SH-SY5Y (cell line): ENCODE measurements around the gene ATG9A.

Experiments used
- GATA2 ChIP-seq: IDR thresholded peaks from 2 replicates; pipeline ENCODE4 v1.6.1; 2011; ENCODE audit warnings: mild to moderate bottlenecking, low read depth, low read length
- GATA3 ChIP-seq: IDR thresholded peaks from 2 replicates; pipeline ENCODE4 v1.6.1; 2011; ENCODE audit warnings: low read depth, mild to moderate bottlenecking, low read length, moderate library complexity

The ATG9A gene, protein sequence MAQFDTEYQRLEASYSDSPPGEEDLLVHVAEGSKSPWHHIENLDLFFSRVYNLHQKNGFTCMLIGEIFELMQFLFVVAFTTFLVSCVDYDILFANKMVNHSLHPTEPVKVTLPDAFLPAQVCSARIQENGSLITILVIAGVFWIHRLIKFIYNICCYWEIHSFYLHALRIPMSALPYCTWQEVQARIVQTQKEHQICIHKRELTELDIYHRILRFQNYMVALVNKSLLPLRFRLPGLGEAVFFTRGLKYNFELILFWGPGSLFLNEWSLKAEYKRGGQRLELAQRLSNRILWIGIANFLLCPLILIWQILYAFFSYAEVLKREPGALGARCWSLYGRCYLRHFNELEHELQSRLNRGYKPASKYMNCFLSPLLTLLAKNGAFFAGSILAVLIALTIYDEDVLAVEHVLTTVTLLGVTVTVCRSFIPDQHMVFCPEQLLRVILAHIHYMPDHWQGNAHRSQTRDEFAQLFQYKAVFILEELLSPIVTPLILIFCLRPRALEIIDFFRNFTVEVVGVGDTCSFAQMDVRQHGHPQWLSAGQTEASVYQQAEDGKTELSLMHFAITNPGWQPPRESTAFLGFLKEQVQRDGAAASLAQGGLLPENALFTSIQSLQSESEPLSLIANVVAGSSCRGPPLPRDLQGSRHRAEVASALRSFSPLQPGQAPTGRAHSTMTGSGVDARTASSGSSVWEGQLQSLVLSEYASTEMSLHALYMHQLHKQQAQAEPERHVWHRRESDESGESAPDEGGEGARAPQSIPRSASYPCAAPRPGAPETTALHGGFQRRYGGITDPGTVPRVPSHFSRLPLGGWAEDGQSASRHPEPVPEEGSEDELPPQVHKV

DNA sequence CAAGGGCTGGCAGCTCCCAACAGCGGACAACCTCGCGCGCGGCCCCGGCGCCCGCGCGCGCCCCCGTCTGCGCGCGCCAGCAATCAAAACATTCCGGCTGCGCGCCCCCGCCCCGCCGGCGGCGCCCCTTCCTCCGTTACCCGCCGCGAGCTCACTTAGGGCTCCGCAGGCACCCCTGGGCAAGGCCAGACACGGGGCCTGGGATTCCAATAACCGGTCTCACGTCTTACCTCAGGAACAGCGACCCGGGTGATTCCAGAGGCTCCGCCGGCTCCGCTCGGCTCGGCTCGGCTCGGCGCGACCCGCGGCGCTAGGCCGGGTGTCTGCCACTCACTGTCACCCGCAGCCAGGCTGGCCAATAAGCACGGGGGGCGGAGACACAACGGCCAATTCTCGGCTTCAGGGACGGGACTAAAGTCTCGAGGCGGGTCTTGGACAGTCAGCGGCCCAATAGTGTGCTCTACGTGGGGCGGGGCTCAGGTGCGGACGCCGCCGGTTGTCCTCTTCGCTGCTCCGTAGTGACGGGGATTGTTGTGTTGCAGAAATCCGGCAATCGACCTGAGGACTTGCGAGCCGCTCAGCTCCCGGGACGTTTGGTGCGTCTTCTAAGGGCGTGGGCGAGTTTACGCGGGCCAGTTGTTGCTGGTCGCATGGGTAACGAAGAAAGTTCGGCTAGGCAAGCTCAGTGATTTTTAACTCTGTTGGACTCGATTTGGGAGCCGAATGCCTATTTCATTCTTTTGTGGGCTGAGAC, at the start of gene ATG9A, which contains the start of gene ANKZF1:
TSS of gene ATG9A (minus strand) at position 332 of the 754 bp plus-strand sequence. CDS start 1,612 bp downstream, outside the sequence.
TSS of gene ANKZF1 (plus strand) at position 502 of the 754 bp plus-strand sequence. CDS start 452 bp downstream, outside the sequence.
- TF ChIP-seq GATA2 (no peak), GATA3 (no peak)

DNA sequence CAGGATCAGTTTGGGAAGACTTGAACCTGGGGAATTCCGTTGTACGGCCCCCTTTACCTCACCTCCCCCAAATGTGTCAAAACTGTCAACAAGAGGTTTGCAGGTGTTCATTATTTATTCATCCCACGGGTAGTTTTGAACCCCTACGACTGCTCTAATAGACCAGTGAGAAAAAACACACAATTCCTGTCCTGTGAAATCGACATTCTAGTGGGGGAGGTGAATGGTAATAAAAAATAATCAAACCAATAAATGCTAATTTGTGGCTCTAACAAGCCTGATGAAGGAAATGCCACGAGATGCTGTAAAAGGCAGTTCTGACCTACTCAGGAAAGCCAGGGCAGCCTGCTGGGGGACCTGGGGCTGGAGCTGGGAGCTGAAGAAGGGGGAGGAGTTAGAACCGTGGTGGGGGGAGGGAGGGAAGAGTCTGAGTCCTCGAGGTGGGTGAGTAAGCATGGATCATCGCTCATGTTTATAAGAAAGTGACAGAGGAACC, 49.3 kb upstream of the ATG9A start:
- TF ChIP-seq GATA3 (no peak), GATA2 (no peak)

GRCh38 chr2:219277703-219278654, 48.5 kb upstream of the ATG9A start:
- TF ChIP-seq GATA2 (no peak), GATA3 (no peak)

DNA sequence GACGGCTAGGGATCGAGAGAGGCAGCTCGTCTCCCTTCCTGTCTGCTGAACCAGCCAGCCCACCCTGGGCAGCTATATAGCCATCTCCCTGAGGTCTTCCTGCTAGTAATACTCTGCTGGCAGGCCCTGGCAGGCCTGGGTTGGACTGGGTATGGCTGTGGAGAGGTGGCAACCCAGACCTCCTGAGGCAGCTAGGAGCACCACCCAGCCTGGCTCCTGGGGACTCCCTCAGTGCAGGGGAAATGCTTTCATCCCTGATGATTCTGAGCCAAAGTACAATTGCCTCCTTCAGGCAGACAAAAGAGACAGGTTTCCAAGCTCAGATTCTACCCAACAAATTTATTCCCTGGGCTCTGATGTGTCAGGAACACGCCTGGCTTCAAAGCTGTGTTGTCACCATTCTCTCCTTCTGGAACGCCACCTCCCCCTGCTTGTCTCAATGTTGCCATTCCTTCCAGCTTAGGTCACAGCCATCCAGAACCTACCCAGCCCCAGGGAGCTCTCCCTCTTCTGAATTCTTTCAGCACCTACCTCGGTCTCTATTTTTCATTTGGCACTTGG, 45.0 kb upstream of the ATG9A start:
- no peak for TF ChIP-seq GATA3
- TF ChIP-seq GATA2, result no peak

- no peak for TF ChIP-seq GATA2
- TF ChIP-seq GATA3, result no peak
Measured at GRCh38 chr2:219273937-219274336, 44.5 kb upstream of the ATG9A start.

DNA sequence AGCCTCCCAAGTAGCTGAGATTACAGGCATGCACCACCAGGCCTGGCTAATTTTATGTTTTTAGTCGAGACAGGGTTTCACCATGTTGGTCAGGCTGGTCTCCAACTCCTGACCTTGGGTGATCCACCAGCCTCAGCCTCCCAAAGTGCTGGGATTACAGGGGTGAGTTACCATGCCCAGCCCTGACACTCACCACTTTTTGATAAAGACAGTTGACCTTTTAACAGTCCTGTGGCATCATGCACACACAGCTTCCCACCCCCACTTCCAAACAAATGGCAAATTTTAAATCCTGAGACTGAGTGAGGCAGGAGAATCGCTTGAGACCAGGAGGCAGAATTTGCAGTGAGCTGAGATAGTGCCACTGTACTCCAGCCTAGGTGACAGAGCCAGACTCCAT, 43.6 kb upstream of the ATG9A start:
- no peak for TF ChIP-seq GATA2
- TF ChIP-seq GATA3, result no peak

DNA sequence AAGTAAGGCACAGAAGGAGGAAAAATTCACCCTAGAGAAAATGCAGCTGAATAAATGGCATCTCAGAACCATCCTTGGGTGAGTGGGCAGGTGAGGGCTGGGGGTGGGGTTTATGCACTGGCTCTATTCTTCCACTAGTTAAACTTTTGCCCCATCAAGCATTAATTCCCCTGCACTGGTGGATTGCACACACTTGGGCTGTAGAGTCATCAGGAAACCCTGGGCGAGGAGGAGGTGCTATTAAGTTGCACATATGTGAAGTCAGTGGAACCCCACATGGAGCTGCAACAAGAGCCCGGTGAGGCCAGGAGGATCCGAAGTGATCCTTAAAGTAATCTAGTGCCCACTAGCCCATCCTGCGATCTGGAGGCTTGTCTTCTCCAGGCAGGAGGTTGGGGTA, 42.9 kb upstream of the ATG9A start:
- TF ChIP-seq GATA2 (no peak), GATA3 (no peak)

DNA sequence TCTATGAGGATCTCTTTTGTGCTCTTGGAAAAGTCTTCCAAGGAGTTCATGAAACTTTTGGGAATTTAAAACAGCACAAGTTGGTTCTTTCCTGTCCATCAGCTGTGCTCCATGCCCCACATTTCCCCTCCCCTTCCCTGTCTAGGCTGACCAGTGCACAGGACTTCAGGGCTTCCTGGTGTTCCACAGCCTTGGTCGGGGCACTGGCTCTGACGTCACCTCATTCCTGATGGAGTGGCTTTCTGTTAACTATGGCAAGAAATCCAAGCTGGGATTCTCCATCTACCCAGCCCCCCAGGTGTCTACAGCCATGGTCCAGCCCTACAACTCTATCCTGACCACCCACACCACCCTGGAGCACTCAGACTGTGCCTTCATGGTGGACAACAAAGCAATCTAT, 41.6 kb upstream of the ATG9A start:
- TF ChIP-seq GATA2 (no peak), GATA3 (no peak)

- TF ChIP-seq GATA2 (no peak), GATA3 (no peak)
Measured at GRCh38 chr2:219270055-219270372, 40.6 kb upstream of the ATG9A start.

GRCh38 chr2:219269362-219270054, 40.1 kb upstream of the ATG9A start:
- no peak for TF ChIP-seq GATA2
- TF ChIP-seq GATA3, result no peak

GRCh38 chr2:219268294-219268693, 38.9 kb upstream of the ATG9A start:
- TF ChIP-seq GATA2 (no peak), GATA3 (no peak)

- TF ChIP-seq GATA3 (no peak), GATA2 (no peak)
Measured at GRCh38 chr2:219266886-219267285, 37.5 kb upstream of the ATG9A start.
